Gastroesophageal sphincter (tissue), 4 donors: ENCODE results near the gene MACROD2. TPM values are rescaled to one million over a fixed set of nuclear protein-coding genes. Genes with fewer than 3 reads are reported as not detected.

Source experiments
- ATAC-seq: fragments of 150-250 bp; one replicate; pipeline ENCODE4 v1.9.1; 2016; ENCODE audit warnings: mild to moderate bottlenecking, moderate library complexity
- H3K27ac ChIP-seq, 4 donors: fragments of 200-600 bp; sonication (generic) in 3 of 4; 1 replicate in 3 of 4; 2 replicates in 1 of 4; pipeline ENCODE4 v1.5.1; 2016 to 2019
- H3K27me3 ChIP-seq: fragments of 200-600 bp; sonication (generic); one replicate; pipeline ENCODE4 v1.5.1; 2019
- H3K36me3 ChIP-seq, 2 donors: fragments of 200-600 bp; sonication (generic); one replicate each; pipeline ENCODE4 v1.5.1; 2019; ENCODE audit warnings: control low read depth in 1 of 2
- H3K4me1 ChIP-seq, 3 donors: fragments of 200-600 bp; sonication (generic); 1 replicate in 2 of 3; 2 replicates in 1 of 3; pipeline ENCODE4 v1.5.1; 2016 to 2019; ENCODE audit warnings: control low read depth in 2 of 3
- H3K4me3 ChIP-seq, 2 donors: fragments of 200-600 bp; sonication (generic); one replicate each; pipeline ENCODE4 v1.5.1; 2019; ENCODE audit warnings: mild to moderate bottlenecking in 1 of 2, moderate library complexity in 1 of 2
- H3K9me3 ChIP-seq, 3 donors: fragments of 200-600 bp; sonication (generic); one replicate each; pipeline ENCODE4 v1.5.1; 2017 to 2019; ENCODE audit warnings: control low read depth in 2 of 3
- EP300 ChIP-seq: sonication (generic); formaldehyde crosslinking; IDR thresholded peaks from one replicate; pipeline ENCODE4 v1.6.1; 2017; ENCODE audit warnings: antibody characterized with exemption, mild to moderate bottlenecking
- POLR2A ChIP-seq, 2 donors: fragments of 450-650 bp; IDR thresholded peaks; one replicate each; pipeline ENCODE4 v1.6.1; 2017; ENCODE audit warnings: antibody characterized with exemption in 2 of 2, mild to moderate bottlenecking in 2 of 2, moderate library complexity in 1 of 2
- POLR2AphosphoS5 ChIP-seq: sonication (generic); formaldehyde crosslinking; IDR thresholded peaks from one replicate; pipeline ENCODE4 v1.6.1; 2017; ENCODE audit warnings: antibody characterized with exemption
- WGBS, 2 donors: methylation state at CpG; one replicate each; pipeline ENCODE4 v1.1.5; 2018; ENCODE audit warnings: low coverage in 1 of 2; 5-methylcytosine and 5-hydroxymethylcytosine counted together
- total RNA-seq, 4 donors: library from RNA; depleted of rRNA; stranded (reverse); fragments of >200 nt; gene quantifications; one replicate each; pipeline ENCODE4 v1.1.0, GENCODE V29; 2016
- TF ChIP-seq, protein P1 (sequence below), 4 experiments: fragments of 200-600 bp in 2 of 4; fragments of 450-650 bp in 2 of 4; sonication (generic) in 1 of 4; IDR thresholded peaks; one replicate each; pipeline ENCODE4 v1.5.1; 2017 to 2019; ENCODE audit warnings: antibody characterized with exemption in 4 of 4, mild to moderate bottlenecking in 2 of 4, moderate library complexity in 2 of 4

Gene MACROD2
- total RNA-seq, 4 donors from 2014 or later = 4.0 to 12.1 (median 7.4) TPM

DNA sequence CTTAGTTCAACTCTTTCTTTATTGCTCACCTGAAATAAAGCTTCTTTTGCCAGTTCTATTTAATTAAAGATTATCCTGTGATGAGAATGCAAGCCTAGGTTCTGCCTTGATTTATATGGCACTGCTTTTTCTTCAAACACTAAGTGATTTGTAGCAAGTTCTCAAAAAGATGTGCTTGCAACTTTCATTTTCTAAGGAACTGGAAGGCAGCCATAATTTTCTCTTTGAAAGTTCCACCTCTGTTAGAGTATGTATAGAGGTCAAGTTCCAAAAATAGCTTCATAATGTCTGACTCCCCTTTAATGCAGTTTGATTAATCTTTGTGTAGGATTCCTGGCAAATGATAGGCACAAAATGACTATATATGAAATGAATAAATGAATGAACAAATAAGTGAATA, 870.4 kb downstream of the MACROD2 start:
- H3K27me3 ChIP-seq = no peaks in the 10 kb centered on the region
- TF ChIP-seq POLR2A (IDR thresholded peaks at IDR 0.05) = no peak
- TF ChIP-seq POLR2AphosphoS5 = no peak
- TF ChIP-seq, protein P1, sequence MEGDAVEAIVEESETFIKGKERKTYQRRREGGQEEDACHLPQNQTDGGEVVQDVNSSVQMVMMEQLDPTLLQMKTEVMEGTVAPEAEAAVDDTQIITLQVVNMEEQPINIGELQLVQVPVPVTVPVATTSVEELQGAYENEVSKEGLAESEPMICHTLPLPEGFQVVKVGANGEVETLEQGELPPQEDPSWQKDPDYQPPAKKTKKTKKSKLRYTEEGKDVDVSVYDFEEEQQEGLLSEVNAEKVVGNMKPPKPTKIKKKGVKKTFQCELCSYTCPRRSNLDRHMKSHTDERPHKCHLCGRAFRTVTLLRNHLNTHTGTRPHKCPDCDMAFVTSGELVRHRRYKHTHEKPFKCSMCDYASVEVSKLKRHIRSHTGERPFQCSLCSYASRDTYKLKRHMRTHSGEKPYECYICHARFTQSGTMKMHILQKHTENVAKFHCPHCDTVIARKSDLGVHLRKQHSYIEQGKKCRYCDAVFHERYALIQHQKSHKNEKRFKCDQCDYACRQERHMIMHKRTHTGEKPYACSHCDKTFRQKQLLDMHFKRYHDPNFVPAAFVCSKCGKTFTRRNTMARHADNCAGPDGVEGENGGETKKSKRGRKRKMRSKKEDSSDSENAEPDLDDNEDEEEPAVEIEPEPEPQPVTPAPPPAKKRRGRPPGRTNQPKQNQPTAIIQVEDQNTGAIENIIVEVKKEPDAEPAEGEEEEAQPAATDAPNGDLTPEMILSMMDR (IDR thresholded peaks at IDR 0.05) = no peak
- TF ChIP-seq EP300 = no peak
- H3K36me3 ChIP-seq = no peaks in the 10 kb centered on the region
- H3K27ac ChIP-seq = no peak overlapping the region
- ATAC-seq = no peak
- H3K4me1 ChIP-seq = no peaks in the 10 kb centered on the region
- H3K4me3 ChIP-seq = no peak overlapping the region
- no peaks in the 10 kb centered on the region for H3K9me3 ChIP-seq

DNA sequence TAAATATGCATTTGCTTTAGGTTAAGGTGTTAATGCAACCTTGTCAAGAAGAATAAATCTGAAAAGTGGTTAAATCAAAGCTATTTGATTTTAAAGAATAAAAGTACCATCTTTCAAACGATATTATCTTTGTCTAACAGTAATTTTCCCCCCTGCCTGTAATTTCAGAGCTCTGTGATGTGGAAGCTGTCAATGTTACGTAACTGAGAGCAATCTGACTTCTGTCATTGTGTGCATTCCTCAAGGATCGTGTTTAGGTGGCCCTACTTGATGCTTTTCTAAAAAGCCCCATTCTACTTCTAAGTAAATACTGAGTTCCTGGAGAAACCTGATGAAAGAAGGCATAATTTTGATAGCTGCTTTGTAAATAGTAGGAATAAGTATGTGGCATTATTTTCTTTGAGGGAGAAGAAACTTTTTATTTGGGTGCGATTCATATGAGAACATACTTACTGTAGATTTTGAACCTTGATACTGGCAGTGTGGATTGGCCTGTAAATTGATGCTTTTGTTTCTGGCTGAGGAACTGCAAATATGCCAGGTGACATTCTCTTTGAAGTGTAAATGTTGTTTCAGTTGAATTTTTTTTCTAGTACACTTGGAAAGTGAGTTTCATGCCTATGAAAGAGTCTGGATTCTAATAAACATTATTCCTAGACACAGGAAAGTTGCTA, 871.7 kb downstream of the MACROD2 start:
- no peaks in the 10 kb centered on the region for H3K27me3 ChIP-seq
- ATAC-seq = no peak
- WGBS, 2 donors = 60 to 61% methylated on average over 3 to 4 of the region's 4 CpGs
- no peaks in the 10 kb centered on the region for H3K36me3 ChIP-seq
- H3K4me3 ChIP-seq = no peak overlapping the region
- no peaks in the 10 kb centered on the region for H3K4me1 ChIP-seq
- H3K9me3 ChIP-seq = no peaks in the 10 kb centered on the region
- H3K27ac ChIP-seq = no peak overlapping the region
- no peak for TF ChIP-seq EP300
- TF ChIP-seq POLR2AphosphoS5 = no peak
- TF ChIP-seq, protein P1 (IDR thresholded peaks at IDR 0.05) = no peak
- TF ChIP-seq POLR2A (IDR thresholded peaks at IDR 0.05) = no peak

- Histone ChIP-seq H3K9me3 (no peaks in the 10 kb centered on the region), H3K27ac (no peak overlapping the region), H3K4me1 (no peaks in the 10 kb centered on the region), H3K4me3 (no peak overlapping the region), H3K36me3 (no peaks in the 10 kb centered on the region), H3K27me3 (no peaks in the 10 kb centered on the region)
- WGBS, 2 donors = 89% methylated on average over 3 of the region's 3 CpGs; no CpG with 5 or more reads in 1 of the 2 donors
- TF ChIP-seq EP300 (no peak), POLR2AphosphoS5 (no peak), POLR2A (IDR thresholded peaks at IDR 0.05) (no peak)
- TF ChIP-seq, protein P1 (IDR thresholded peaks at IDR 0.05) = no peak
- no peak for ATAC-seq
Observed at GRCh38 chr20:14877301-14878028, 882.1 kb downstream of the MACROD2 start.

DNA sequence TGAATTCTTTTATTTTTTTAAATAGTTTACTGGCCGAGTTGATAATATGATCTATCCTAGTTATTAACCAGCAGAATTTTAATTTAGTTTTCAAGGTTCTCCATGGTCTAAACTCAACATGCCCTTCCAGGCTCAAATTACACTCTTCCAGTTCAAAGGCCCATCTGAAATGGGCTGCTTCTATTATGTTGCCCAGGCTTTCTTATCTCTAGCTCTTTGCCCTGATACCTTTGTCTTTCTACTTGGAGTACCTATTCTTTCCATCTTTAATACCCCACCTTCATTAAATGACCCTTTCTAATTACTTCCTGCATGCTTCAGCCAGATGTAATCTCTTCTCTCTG, 883.3 kb downstream of the MACROD2 start:
- WGBS, 2 donors = 88 to 100% methylated on average over 1 of the region's 1 CpG
- no peaks in the 10 kb centered on the region for H3K9me3 ChIP-seq

More for the DNA sequence above, 883.3 kb downstream of the MACROD2 start:
- ATAC-seq = no peak
- TF ChIP-seq, protein P1 (IDR thresholded peaks at IDR 0.05) = no peak
- no peaks in the 10 kb centered on the region for H3K36me3 ChIP-seq
- no peak overlapping the region for H3K27ac ChIP-seq
- H3K4me1 ChIP-seq = no peaks in the 10 kb centered on the region
- no peak overlapping the region for H3K4me3 ChIP-seq
- H3K27me3 ChIP-seq = no peaks in the 10 kb centered on the region
